ENCODE data around the gene MAGEC1.

GRCh38 chrX:141894733-141895132, 9.0 kb upstream of the MAGEC1 start:
- TF ChIP-seq, protein P1, sequence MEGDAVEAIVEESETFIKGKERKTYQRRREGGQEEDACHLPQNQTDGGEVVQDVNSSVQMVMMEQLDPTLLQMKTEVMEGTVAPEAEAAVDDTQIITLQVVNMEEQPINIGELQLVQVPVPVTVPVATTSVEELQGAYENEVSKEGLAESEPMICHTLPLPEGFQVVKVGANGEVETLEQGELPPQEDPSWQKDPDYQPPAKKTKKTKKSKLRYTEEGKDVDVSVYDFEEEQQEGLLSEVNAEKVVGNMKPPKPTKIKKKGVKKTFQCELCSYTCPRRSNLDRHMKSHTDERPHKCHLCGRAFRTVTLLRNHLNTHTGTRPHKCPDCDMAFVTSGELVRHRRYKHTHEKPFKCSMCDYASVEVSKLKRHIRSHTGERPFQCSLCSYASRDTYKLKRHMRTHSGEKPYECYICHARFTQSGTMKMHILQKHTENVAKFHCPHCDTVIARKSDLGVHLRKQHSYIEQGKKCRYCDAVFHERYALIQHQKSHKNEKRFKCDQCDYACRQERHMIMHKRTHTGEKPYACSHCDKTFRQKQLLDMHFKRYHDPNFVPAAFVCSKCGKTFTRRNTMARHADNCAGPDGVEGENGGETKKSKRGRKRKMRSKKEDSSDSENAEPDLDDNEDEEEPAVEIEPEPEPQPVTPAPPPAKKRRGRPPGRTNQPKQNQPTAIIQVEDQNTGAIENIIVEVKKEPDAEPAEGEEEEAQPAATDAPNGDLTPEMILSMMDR (IDR thresholded peaks at IDR 0.05), result no peak
- TF ChIP-seq POLR2AphosphoS5 (IDR thresholded peaks at IDR 0.05) (no peak), POLR2A (IDR thresholded peaks at IDR 0.05; ENCODE audit: low read depth) (no peak), EP300 (IDR thresholded peaks at IDR 0.05) (no peak)

Measured in esophagus muscularis mucosa (tissue), 4 donors.